HepG2 (cell line): ENCODE data around the gene RPTOR. TPM values are rescaled to one million over a fixed set of nuclear protein-coding genes. Genes with fewer than 3 reads are reported as not detected.

ENCODE experiments used
- MED13 ChIP-seq: sonication (generic); formaldehyde crosslinking; IDR thresholded peaks from 2 replicates; pipeline ENCODE4 v1.5.0; 2020; ENCODE audit warnings: missing genetic modification reagents
- NBN ChIP-seq: fragments of 450-650 bp; conservative IDR thresholded peaks from 2 replicates; pipeline ENCODE4 v1.6.1; 2017
- PAWR ChIP-seq: sonication (generic); formaldehyde crosslinking; IDR thresholded peaks from 2 replicates; pipeline ENCODE4 v1.4.0; 2020; ENCODE audit warnings: missing genetic modification reagents, mild to moderate bottlenecking, borderline replicate concordance
- RXRB ChIP-seq: IDR thresholded peaks from 2 replicates; pipeline ENCODE4 v1.6.1; 2016; ENCODE audit warnings: borderline replicate concordance, missing genetic modification reagents, missing compliant biosample characterization
- SIN3A ChIP-seq: IDR thresholded peaks from 2 replicates; pipeline ENCODE4 v1.6.1; 2011; ENCODE audit warnings: low read depth, mild to moderate bottlenecking, control low read depth, low read length, borderline replicate concordance
- TSC22D2 ChIP-seq: sonication (generic); formaldehyde crosslinking; IDR thresholded peaks from 2 replicates; pipeline ENCODE4 v1.5.1; 2020; ENCODE audit warnings: missing genetic modification reagents, mild to moderate bottlenecking, borderline replicate concordance
- ZBTB33 ChIP-seq: sonication (generic); formaldehyde crosslinking; IDR thresholded peaks from 2 replicates; pipeline ENCODE4 v1.4.0; 2020; ENCODE audit warnings: missing genetic modification reagents
- ZNF414 ChIP-seq: sonication (generic); formaldehyde crosslinking; IDR thresholded peaks from 2 replicates; pipeline ENCODE4 v1.5.0; 2020; ENCODE audit warnings: missing genetic modification reagents
- ZNF460 ChIP-seq: sonication (generic); formaldehyde crosslinking; IDR thresholded peaks from 2 replicates; pipeline ENCODE4 v1.5.1; 2020; ENCODE audit warnings: missing genetic modification reagents, mild to moderate bottlenecking, borderline replicate concordance
- ZNF484 ChIP-seq: sonication (generic); formaldehyde crosslinking; IDR thresholded peaks from 2 replicates; pipeline ENCODE4 v1.5.1; 2020; ENCODE audit warnings: mild to moderate bottlenecking, low read depth, missing genetic modification reagents, borderline replicate concordance
- ZNF552 ChIP-seq: sonication (generic); formaldehyde crosslinking; IDR thresholded peaks from 2 replicates; pipeline ENCODE4 v1.9.0; 2022; ENCODE audit warnings: missing genetic modification reagents, mild to moderate bottlenecking, borderline replicate concordance
- polyA plus RNA-seq, 8 experiments: library from polyadenylated mRNA; depleted of rRNA in 3 of 8; stranded (reverse) in 7 of 8; unstranded in 1 of 8; fragments of >200 nt; fragmentation: Illumina TruSeq in 4 of 8; extraction: Trizol in 4 of 8; gene quantifications; 2 replicates each; pipeline versions ENCODE4 v1.2.1 to v1.2.3, GENCODE V29; 2011 to 2016; ENCODE audit warnings: low read depth in 4 of 8, missing spikeins in 1 of 8, mixed read lengths in 1 of 8; ENCODE audit not compliant: insufficient read depth in 1 of 8
- total RNA-seq, 5 experiments: library from RNA; depleted of rRNA; stranded (reverse); fragments of >200 nt; fragmentation: Illumina TruSeq; extraction: Trizol; gene quantifications; 2 replicates each; pipeline ENCODE4 v1.2.3, GENCODE V29; 2016; ENCODE audit warnings: low read depth in 1 of 5
- TF ChIP-seq, protein P1 (sequence below): sonication (generic); formaldehyde crosslinking; IDR thresholded peaks from 2 replicates; pipeline ENCODE4 v1.9.0; 2022; ENCODE audit warnings: missing genetic modification reagents, mild to moderate bottlenecking, borderline replicate concordance

Gene RPTOR
- total and polyA plus RNA-seq, 2 of the 13 experiments (the other 11 are each of a cell fraction or from before 2014, with no cell fraction given): 6.6 to 25.3 TPM

- TF ChIP-seq SIN3A (no peak), ZBTB33 (CRISPR knock-in tag) (peak; percentile 78; the same call in 1 of the 2 replicates), RXRB (CRISPR knock-in tag) (no peak), MED13 (no peak), ZNF414 (CRISPR knock-in tag) (no peak), NBN (0 out of 2 replicates have a peak, but pooled peaks have one; percentile 63), ZNF460 (CRISPR knock-in tag) (no peak), ZNF552 (no peak), TSC22D2 (no peak), ZNF484 (CRISPR knock-in tag) (no peak), PAWR (CRISPR knock-in tag) (no peak)
- TF ChIP-seq, protein P1, sequence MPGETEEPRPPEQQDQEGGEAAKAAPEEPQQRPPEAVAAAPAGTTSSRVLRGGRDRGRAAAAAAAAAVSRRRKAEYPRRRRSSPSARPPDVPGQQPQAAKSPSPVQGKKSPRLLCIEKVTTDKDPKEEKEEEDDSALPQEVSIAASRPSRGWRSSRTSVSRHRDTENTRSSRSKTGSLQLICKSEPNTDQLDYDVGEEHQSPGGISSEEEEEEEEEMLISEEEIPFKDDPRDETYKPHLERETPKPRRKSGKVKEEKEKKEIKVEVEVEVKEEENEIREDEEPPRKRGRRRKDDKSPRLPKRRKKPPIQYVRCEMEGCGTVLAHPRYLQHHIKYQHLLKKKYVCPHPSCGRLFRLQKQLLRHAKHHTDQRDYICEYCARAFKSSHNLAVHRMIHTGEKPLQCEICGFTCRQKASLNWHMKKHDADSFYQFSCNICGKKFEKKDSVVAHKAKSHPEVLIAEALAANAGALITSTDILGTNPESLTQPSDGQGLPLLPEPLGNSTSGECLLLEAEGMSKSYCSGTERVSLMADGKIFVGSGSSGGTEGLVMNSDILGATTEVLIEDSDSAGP: no peak
Observed at GRCh38 chr17:80822700-80823410, 278.2 kb downstream of the RPTOR start (continued).
